GM13977 (cell line): Measurements from ENCODE around the gene OTOGL.

ENCODE experiments used
- DNase-seq: peaks from one replicate; pipeline ENCODE4 v3.0.0; 2012; ENCODE audit warnings: low spot score
- in situ Hi-C: fragments of 300-500 bp; cut with MboI; formaldehyde crosslinking; loops from one replicate; pipeline ENCODE4 v1.12.0; 2022; ENCODE audit warnings: low sequenced_read_pairs, low pct_unique_long_range_greater_than_20kb, mixed read lengths, inconsistent platforms; ENCODE audit not compliant: unreplicated experiment
- TF ChIP-seq, protein P1 (sequence below): IDR thresholded peaks from 2 replicates; pipeline ENCODE4 v1.5.1; 2012; ENCODE audit warnings: mild to moderate bottlenecking, control low read depth; ENCODE audit not compliant: insufficient read depth; ENCODE audit errors: extremely low read depth, missing control alignments

OTOGL gene

GRCh38 chr12:80166751-80167150 lies 67.4 kb downstream of the OTOGL start:
- in situ Hi-C loops: no loop called here
- TF ChIP-seq, protein P1, sequence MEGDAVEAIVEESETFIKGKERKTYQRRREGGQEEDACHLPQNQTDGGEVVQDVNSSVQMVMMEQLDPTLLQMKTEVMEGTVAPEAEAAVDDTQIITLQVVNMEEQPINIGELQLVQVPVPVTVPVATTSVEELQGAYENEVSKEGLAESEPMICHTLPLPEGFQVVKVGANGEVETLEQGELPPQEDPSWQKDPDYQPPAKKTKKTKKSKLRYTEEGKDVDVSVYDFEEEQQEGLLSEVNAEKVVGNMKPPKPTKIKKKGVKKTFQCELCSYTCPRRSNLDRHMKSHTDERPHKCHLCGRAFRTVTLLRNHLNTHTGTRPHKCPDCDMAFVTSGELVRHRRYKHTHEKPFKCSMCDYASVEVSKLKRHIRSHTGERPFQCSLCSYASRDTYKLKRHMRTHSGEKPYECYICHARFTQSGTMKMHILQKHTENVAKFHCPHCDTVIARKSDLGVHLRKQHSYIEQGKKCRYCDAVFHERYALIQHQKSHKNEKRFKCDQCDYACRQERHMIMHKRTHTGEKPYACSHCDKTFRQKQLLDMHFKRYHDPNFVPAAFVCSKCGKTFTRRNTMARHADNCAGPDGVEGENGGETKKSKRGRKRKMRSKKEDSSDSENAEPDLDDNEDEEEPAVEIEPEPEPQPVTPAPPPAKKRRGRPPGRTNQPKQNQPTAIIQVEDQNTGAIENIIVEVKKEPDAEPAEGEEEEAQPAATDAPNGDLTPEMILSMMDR: no peak
- no peak for DNase-seq

- DNase-seq: no peak
- in situ Hi-C loops: no loop called here
- TF ChIP-seq, protein P1: no peak
Measured at GRCh38 chr12:80168936-80169335, 69.6 kb downstream of the OTOGL start.

- in situ Hi-C loops: no loop called here
- TF ChIP-seq, protein P1: no peak
- DNase-seq: no peak
Measured at GRCh38 chr12:80170915-80171314, 71.6 kb downstream of the OTOGL start.

- TF ChIP-seq, protein P1: no peak
- in situ Hi-C loops: no loop called here
Measured at GRCh38 chr12:80173083-80173864, 73.9 kb downstream of the OTOGL start.

DNA sequence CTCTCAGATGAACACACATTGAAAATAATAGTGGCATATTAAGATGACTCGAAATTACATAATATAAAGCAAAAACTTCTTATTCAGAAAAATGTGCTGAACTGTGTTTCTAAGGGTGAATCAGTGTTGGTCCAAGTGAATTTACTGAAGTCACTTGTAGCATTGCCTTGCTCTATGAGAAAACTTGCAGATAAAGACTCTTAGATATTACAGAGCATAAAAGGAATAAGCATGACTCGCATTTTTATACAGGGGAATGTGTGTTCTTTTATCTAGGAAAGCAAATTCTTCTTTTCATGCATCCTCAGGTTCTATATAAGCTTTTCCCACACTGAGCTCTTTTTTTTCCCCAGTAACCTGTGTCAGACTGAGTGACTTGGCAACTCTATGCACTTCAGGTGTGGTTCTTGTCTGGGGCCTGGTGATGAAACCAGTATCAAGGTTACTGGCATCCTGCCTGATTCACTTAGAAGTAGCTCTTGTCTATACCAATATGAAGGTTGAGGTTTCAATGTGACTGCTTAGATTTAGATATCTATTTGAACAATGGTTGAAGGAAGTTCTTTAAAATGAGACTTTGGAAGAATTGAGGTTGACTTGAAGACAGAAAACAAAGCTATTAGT lies 76.1 kb downstream of the OTOGL start:
- TF ChIP-seq, protein P1: no peak
- DNase-seq: no peak
- in situ Hi-C loops: no loop called here

More at GRCh38 chr12:80173083-80173864, 73.9 kb downstream of the OTOGL start:
- DNase-seq: no peak

- no peak for DNase-seq
- TF ChIP-seq, protein P1: no peak
- in situ Hi-C loops: no loop called here
Measured at GRCh38 chr12:80176706-80177105, 77.4 kb downstream of the OTOGL start.
